Adrenal gland (tissue), 5 donors: ENCODE data around the gene ZNF330.

Source experiments
- CTCF ChIP-seq, 6 experiments: fragments of 450-650 bp in 4 of 6; fragments of 200-600 bp in 2 of 6; sonication (generic) in 1 of 6; IDR thresholded peaks; 1 replicate in 5 of 6; 2 replicates in 1 of 6; pipeline versions ENCODE4 v1.5.1 to v1.8.0; 2016 to 2021; ENCODE audit warnings: antibody characterized with exemption in 6 of 6, mild to moderate bottlenecking in 2 of 6, moderate library complexity in 1 of 6
- POLR2A ChIP-seq, 2 donors: fragments of 450-650 bp; IDR thresholded peaks; one replicate each; pipeline ENCODE4 v1.6.1; 2017; ENCODE audit warnings: antibody characterized with exemption in 2 of 2, mild to moderate bottlenecking in 2 of 2, moderate library complexity in 1 of 2
- donor health status: DM: no; HTN: no; CAD: no.

GRCh38 chr4:141193516-141194034 lies 27.1 kb upstream of the ZNF330 start:
- TF ChIP-seq POLR2A (IDR thresholded peaks at IDR 0.05) (no peak), CTCF (IDR thresholded peaks at IDR 0.05) (no peak)
